ENCODE results near the gene CKAP2L. TPM values are rescaled to one million over a fixed set of nuclear protein-coding genes. Genes with fewer than 3 reads are reported as not detected.

CKAP2L gene
- total RNA-seq, 1 experiment from 2014 or later = 23.3 TPM

DNA sequence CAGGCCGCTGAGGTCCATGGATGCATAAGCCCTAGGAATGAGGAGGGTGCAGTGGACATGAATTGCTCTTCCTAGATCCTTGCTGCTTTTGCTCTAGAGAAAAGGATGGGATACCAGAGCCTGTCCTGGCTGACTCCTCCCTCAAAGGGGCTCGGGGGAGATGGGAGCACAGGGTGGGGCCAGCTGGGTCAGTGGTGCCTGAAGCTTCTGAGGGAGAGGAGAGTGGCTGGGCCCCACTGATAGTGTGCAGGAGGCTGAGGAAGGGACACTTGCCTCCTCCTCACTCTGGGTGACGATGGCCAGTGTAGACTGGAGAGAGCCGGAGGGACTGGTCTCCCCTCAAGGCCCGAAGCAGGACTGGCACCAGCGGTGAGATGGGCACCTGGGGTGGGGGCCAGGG lies 43.6 kb downstream of the CKAP2L start, which contains the start of gene NT5DC4:
Gene NT5DC4 (plus strand): TSS at position 236 of the 400 bp plus-strand sequence. CDS start 60 bp downstream, at position 296.
- no peak for DNase-seq
- Histone ChIP-seq H2BK20ac (ENCODE audit: low read depth, low read length, poor library complexity, severe bottlenecking) (no peak within 1 kb of the TSS), H2AK5ac (ENCODE audit: insufficient read length, low read length) (no peak within 1 kb of the TSS), H3K56ac (ENCODE audit: insufficient read length, low read depth, low read length) (no peak within 1 kb of the TSS), H2BK120ac (ENCODE audit: low read depth, low read length, poor library complexity, severe bottlenecking) (no peak within 1 kb of the TSS), H3K23ac (ENCODE audit: insufficient read length, low read depth, low read length) (no peak within 1 kb of the TSS), H4K20me1 (ENCODE audit: control insufficient read depth, insufficient read depth, insufficient read length) (no peaks in the 10 kb centered on the region), H3K9me3 (ENCODE audit: control insufficient read depth, low read depth, low read length) (no peaks in the 10 kb centered on the region), H3K23me2 (ENCODE audit: insufficient read length, low read depth, low read length, poor library complexity, severe bottlenecking) (no peaks in the 10 kb centered on the region), H3K79me2 (ENCODE audit: insufficient read depth, low read length) (no peaks in the 10 kb centered on the region), H2BK5ac (ENCODE audit: insufficient read length, low read length) (no peak within 1 kb of the TSS), H3K27ac (ENCODE audit: insufficient read length, low read depth, low read length) (no peak within 1 kb of the TSS), H2BK12ac (ENCODE audit: insufficient read length, low read depth, low read length) (no peak within 1 kb of the TSS), H3K9ac (ENCODE audit: extremely low read depth, insufficient read length, low read length) (no peak within 1 kb of the TSS), H4K91ac (ENCODE audit: insufficient read length, low read depth, low read length) (no peak within 1 kb of the TSS), H3K4ac (ENCODE audit: low read depth, low read length) (no peak within 1 kb of the TSS), H3K27me3 (ENCODE audit: insufficient read depth, low read length) (no peaks in the 10 kb centered on the region), H3T11ph (ENCODE audit: low read length) (no peak within 1 kb of the TSS), H3K18ac (ENCODE audit: insufficient read length, low read depth, low read length) (no peak within 1 kb of the TSS), H3K79me1 (ENCODE audit: insufficient read depth, low read depth, low read length, poor library complexity, severe bottlenecking) (no peaks in the 10 kb centered on the region), H4K5ac (ENCODE audit: insufficient read length, low read depth, low read length) (no peak within 1 kb of the TSS), H3K4me2 (ENCODE audit: insufficient read depth, insufficient read length, low read length) (no peak within 1 kb of the TSS), H2AFZ (ENCODE audit: low read length) (no peak within 1 kb of the TSS), H4K8ac (replicated peaks; ENCODE audit: insufficient read length, low read depth, low read length) (no peak within 1 kb of the TSS), H3K4me1 (ENCODE audit: insufficient read depth, low read length) (no peaks in the 10 kb centered on the region), H2BK15ac (ENCODE audit: low read depth, low read length) (no peak within 1 kb of the TSS), H3K14ac (ENCODE audit: insufficient read depth, low read length) (no peak within 1 kb of the TSS)
- no peaks in the 10 kb centered on the region; a peak in 1 of 5 replicates for H3K9me3 Mint-ChIP-seq
- no peak within 1 kb of the TSS for H3K4me3 Mint-ChIP-seq
- no peak within 1 kb of the TSS for H3K27ac Mint-ChIP-seq
- WGBS (ENCODE audit: extremely low coverage, insufficient read length, low lambda C conversion rate) = no CpG with 5 or more reads among the region's 6 CpGs
- TF ChIP-seq, protein P1, sequence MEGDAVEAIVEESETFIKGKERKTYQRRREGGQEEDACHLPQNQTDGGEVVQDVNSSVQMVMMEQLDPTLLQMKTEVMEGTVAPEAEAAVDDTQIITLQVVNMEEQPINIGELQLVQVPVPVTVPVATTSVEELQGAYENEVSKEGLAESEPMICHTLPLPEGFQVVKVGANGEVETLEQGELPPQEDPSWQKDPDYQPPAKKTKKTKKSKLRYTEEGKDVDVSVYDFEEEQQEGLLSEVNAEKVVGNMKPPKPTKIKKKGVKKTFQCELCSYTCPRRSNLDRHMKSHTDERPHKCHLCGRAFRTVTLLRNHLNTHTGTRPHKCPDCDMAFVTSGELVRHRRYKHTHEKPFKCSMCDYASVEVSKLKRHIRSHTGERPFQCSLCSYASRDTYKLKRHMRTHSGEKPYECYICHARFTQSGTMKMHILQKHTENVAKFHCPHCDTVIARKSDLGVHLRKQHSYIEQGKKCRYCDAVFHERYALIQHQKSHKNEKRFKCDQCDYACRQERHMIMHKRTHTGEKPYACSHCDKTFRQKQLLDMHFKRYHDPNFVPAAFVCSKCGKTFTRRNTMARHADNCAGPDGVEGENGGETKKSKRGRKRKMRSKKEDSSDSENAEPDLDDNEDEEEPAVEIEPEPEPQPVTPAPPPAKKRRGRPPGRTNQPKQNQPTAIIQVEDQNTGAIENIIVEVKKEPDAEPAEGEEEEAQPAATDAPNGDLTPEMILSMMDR (conservative IDR thresholded peaks at IDR 0.05) = no peak
- no peaks in the 10 kb centered on the region for H3K4me1 Mint-ChIP-seq
- H3K27me3 Mint-ChIP-seq (ENCODE audit: low read depth) = no peaks in the 10 kb centered on the region; the same call in 1 of the 2 replicates
- no peaks in the 10 kb centered on the region; a peak in 1 of 7 replicates for H3K36me3 Mint-ChIP-seq (ENCODE audit: insufficient read depth in 1 of 3, low read depth in 3 of 3)
